DMS153 treated with DMSO at 0.1 percent for 48 hours (cell line): ENCODE measurements around the gene MCRS1.

ENCODE experiments used
- DNase-seq: peaks from one replicate; lab custom pipeline; 2025; ENCODE audit not compliant: unreplicated experiment; lab: John Stamatoyannopoulos, UW

MCRS1 gene

GRCh38 chr12:49557187-49557916, 10.6 kb downstream of the MCRS1 start:
- DNase-seq: no peak

- no peak for DNase-seq
These were observed 11.4 kb downstream of the MCRS1 start for GRCh38 chr12:49556391-49557186.

- no peak for DNase-seq
These were observed 12.1 kb downstream of the MCRS1 start for GRCh38 chr12:49555631-49556390.

- no peak for DNase-seq
These were observed 13.7 kb downstream of the MCRS1 start for GRCh38 chr12:49554266-49554665.

GRCh38 chr12:49553512-49554088, 14.3 kb downstream of the MCRS1 start:
- peak; percentile 60 for DNase-seq

GRCh38 chr12:49552899-49553298, 15.0 kb downstream of the MCRS1 start:
- DNase-seq: no peak

- DNase-seq: no peak
These were observed 15.5 kb downstream of the MCRS1 start for GRCh38 chr12:49552425-49552824.

- no peak for DNase-seq
These were observed 15.9 kb downstream of the MCRS1 start for GRCh38 chr12:49552014-49552413.

- no peak for DNase-seq
These were observed 17.2 kb downstream of the MCRS1 start for GRCh38 chr12:49550693-49551252.

GRCh38 chr12:49549735-49550692, 17.9 kb downstream of the MCRS1 start:
- peak; percentile 47 for DNase-seq

- DNase-seq: peak; percentile 25
These were observed 18.9 kb downstream of the MCRS1 start for GRCh38 chr12:49548822-49549648.

- no peak for DNase-seq
These were observed 19.5 kb downstream of the MCRS1 start for GRCh38 chr12:49548481-49548821.

GRCh38 chr12:49547090-49547690, 20.8 kb downstream of the MCRS1 start:
- no peak for DNase-seq

- DNase-seq: no peak
These were observed 21.5 kb downstream of the MCRS1 start for GRCh38 chr12:49546481-49546880.

GRCh38 chr12:49545815-49546214, 22.1 kb downstream of the MCRS1 start:
- DNase-seq: no peak

- DNase-seq: no peak
These were observed 23.8 kb downstream of the MCRS1 start for GRCh38 chr12:49543914-49544815.

- no peak for DNase-seq
These were observed 24.6 kb downstream of the MCRS1 start for GRCh38 chr12:49543221-49543913.
